ENCODE measurements around the gene TRIM33.

GRCh38 chr1:114488739-114489138 is 22.3 kb downstream of the TRIM33 start:
- TF ChIP-seq POLR2A (IDR thresholded peaks at IDR 0.05) (no peak), CTCF (IDR thresholded peaks at IDR 0.05) (no peak)

Measured in prostate gland (tissue), 2 donors.